Inflammatory macrophage treated with lipopolysaccharide for 1 hour (primary cell): ENCODE data around the gene MRPL17.

Experiments used
- DNase-seq, 2 donors: peaks; one replicate each; pipeline ENCODE4 v3.0.0-alpha.2; 2020 to 2022

MRPL17 gene

DNA sequence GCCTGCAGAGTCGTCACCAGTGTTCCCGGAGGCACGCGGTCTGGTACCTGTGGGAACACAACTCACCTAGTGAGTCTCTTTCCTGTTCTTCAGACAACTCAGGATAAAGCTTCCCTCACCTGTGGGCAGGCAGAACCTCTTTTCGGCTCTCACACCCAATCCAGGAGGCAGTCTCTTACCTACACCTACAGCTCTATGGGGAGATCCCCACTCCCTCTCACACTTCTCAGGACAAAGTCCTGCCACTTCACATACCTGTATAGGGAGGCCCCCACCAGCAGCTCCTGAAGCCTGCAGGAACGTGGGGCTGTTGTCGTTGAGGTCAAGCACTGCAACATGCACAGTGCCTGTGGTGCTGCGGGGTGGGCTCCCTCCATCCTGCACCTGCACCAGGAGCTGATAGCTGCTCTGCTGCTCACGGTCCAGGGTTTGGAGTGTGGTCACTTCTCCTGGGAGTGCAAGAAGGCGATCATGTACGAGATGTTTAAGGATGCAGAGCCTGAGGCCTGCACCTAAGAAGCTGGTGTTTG lies 51.7 kb downstream of the MRPL17 start:
- DNase-seq: no peak

- no peak for DNase-seq
These were observed 52.4 kb downstream of the MRPL17 start for GRCh38 chr11:6630632-6631291.
